Mammary epithelial cell (primary cell): ENCODE results near the gene APOA4.

Experiments
- EZH2 ChIP-seq: IDR thresholded peaks from 2 replicates; pipeline ENCODE4 v1.6.1; 2012; ENCODE audit warnings: low read length, inconsistent platforms, borderline replicate concordance
- TF ChIP-seq, protein P1 (sequence below), 2 donors: IDR thresholded peaks in 1 of 2; conservative IDR thresholded peaks in 1 of 2; 2 replicates each; pipeline ENCODE4 v1.5.1; 2011 to 2012; ENCODE audit warnings: inconsistent platforms in 2 of 2, low read length in 2 of 2, mild to moderate bottlenecking in 2 of 2, control low read depth in 1 of 2, low read depth in 1 of 2; ENCODE audit not compliant: insufficient read depth in 1 of 2; ENCODE audit errors: extremely low read depth in 1 of 2

DNA sequence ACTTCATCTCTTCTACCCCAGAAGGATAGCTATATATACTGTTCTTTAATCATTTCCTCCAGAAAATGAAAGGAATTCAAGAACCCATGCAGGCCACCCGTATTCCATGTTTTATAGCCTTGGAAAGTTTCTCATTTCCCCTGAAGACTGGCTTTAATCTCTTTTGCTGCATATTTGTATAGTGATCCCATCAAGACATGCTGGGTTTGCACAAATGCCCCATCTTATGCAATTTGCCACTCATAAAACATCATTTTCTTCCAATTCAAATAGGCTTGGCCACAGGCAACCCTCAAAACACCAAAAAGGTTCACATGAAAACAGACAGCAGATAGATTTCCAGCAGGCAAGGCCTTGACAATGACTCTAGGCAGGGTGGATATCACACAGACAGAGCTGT, 42.6 kb upstream of the APOA4 start:
- TF ChIP-seq EZH2 = no peak
- TF ChIP-seq, protein P1, sequence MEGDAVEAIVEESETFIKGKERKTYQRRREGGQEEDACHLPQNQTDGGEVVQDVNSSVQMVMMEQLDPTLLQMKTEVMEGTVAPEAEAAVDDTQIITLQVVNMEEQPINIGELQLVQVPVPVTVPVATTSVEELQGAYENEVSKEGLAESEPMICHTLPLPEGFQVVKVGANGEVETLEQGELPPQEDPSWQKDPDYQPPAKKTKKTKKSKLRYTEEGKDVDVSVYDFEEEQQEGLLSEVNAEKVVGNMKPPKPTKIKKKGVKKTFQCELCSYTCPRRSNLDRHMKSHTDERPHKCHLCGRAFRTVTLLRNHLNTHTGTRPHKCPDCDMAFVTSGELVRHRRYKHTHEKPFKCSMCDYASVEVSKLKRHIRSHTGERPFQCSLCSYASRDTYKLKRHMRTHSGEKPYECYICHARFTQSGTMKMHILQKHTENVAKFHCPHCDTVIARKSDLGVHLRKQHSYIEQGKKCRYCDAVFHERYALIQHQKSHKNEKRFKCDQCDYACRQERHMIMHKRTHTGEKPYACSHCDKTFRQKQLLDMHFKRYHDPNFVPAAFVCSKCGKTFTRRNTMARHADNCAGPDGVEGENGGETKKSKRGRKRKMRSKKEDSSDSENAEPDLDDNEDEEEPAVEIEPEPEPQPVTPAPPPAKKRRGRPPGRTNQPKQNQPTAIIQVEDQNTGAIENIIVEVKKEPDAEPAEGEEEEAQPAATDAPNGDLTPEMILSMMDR (conservative IDR thresholded peaks at IDR 0.05 in 1 of 2, IDR thresholded peaks at IDR 0.05 in 1 of 2; ENCODE audit: extremely low read depth in 1 of 2, insufficient read depth in 1 of 2, low read depth in 1 of 2, low read length in 2 of 2) = no peak
